Spleen (tissue), 11 donors: ENCODE measurements around the gene GRIN2C. TPM values are rescaled to one million over a fixed set of nuclear protein-coding genes. Genes with fewer than 3 reads are reported as not detected.

ENCODE experiments used
- DNase-seq: peaks from one replicate; pipeline ENCODE4 v3.0.0-alpha.2; 2020
- H3K27ac ChIP-seq, 8 donors: fragments of 200-600 bp; sonication (generic) in 7 of 8; 1 replicate in 4 of 8; 2 replicates in 4 of 8; pipeline versions ENCODE4 v1.5.0 to v1.8.0; 2016 to 2021; ENCODE audit warnings: inconsistent platforms in 4 of 8, mild to moderate bottlenecking in 4 of 8, moderate library complexity in 1 of 8
- H3K27me3 ChIP-seq, 7 donors: fragments of 200-600 bp; sonication (generic) in 6 of 7; replicated peaks in 1 of 7; 1 replicate in 4 of 7; 2 replicates in 3 of 7; pipeline versions ENCODE4 v1.5.0 to v1.8.0; 2016 to 2021; ENCODE audit warnings: inconsistent platforms in 3 of 7, mild to moderate bottlenecking in 1 of 7
- H3K36me3 ChIP-seq, 6 donors: fragments of 200-600 bp; sonication (generic) in 5 of 6; 1 replicate in 4 of 6; 2 replicates in 2 of 6; pipeline versions ENCODE4 v1.5.0 to v1.8.0; 2016 to 2021; ENCODE audit warnings: inconsistent platforms in 2 of 6
- H3K4me1 ChIP-seq, 6 donors: fragments of 200-600 bp; sonication (generic) in 5 of 6; 1 replicate in 3 of 6; 2 replicates in 3 of 6; pipeline versions ENCODE4 v1.5.0 to v1.8.0; 2016 to 2021; ENCODE audit warnings: inconsistent platforms in 3 of 6
- H3K4me3 ChIP-seq, 8 donors: fragments of 200-600 bp; sonication (generic) in 7 of 8; 1 replicate in 4 of 8; 2 replicates in 4 of 8; pipeline versions ENCODE4 v1.5.0 to v1.8.0; 2016 to 2021; ENCODE audit warnings: inconsistent platforms in 4 of 8, mild to moderate bottlenecking in 4 of 8, moderate library complexity in 2 of 8
- H3K9me3 ChIP-seq, 8 donors: fragments of 200-600 bp; sonication (generic) in 7 of 8; 1 replicate in 4 of 8; 2 replicates in 4 of 8; pipeline versions ENCODE4 v1.5.0 to v1.8.0; 2016 to 2021; ENCODE audit warnings: inconsistent platforms in 4 of 8
- CTCF ChIP-seq, 11 experiments: fragments of 200-600 bp in 7 of 11; fragments of 450-650 bp in 4 of 11; sonication (generic) in 4 of 11; IDR thresholded peaks in 8 of 11; conservative IDR thresholded peaks in 3 of 11; 1 replicate in 7 of 11; 2 replicates in 4 of 11; pipeline versions ENCODE4 v1.4.0 to v1.8.0; 2016 to 2021; ENCODE audit warnings: antibody characterized with exemption in 11 of 11, inconsistent platforms in 4 of 11, mild to moderate bottlenecking in 1 of 11
- POLR2A ChIP-seq, 3 donors: fragments of 450-650 bp; IDR thresholded peaks; one replicate each; pipeline ENCODE4 v1.5.1; 2017; ENCODE audit warnings: antibody characterized with exemption in 3 of 3, mild to moderate bottlenecking in 1 of 3
- POLR2AphosphoS5 ChIP-seq, 3 donors: sonication (generic); formaldehyde crosslinking; IDR thresholded peaks; one replicate each; pipeline ENCODE4 v1.5.1; 2017; ENCODE audit warnings: antibody characterized with exemption in 3 of 3
- WGBS, 5 donors: extraction: QIAGEN DNeasy Blood & Tissue Kit in 3 of 5; methylation state at CpG; one replicate each; pipeline versions ENCODE4 v1.1.5 to v1.1.7; 2013 to 2018; 5-methylcytosine and 5-hydroxymethylcytosine counted together
- intact Hi-C: fragments of 100-400 bp; cut with DNase I; formaldehyde crosslinking; loops from one replicate; pipeline ENCODE4 v1.15.0; 2023; ENCODE audit warnings: low total_unique reads
- polyA plus RNA-seq, 3 donors: library from polyadenylated mRNA; stranded (reverse); fragments of 200-250 nt; gene quantifications; one replicate each; pipeline ENCODE4 v1.2.1, GENCODE V29; 2013
- total RNA-seq, 7 donors: library from RNA; depleted of rRNA in 3 of 7; stranded (reverse); fragments of >200 nt in 3 of 7; fragmentation: NEBNext Ultra II Directional in 4 of 7; extraction: Animal tissue kit (Norgen Biotek cat#: 25700) in 4 of 7; gene quantifications; one replicate each; pipeline versions ENCODE4 v1.1.0 to v1.2.1, GENCODE V29; 2016 to 2021
- donor health status: healthy with polysubstance abuse.
- donor health status: DM: no; HTN: no; CAD: no; lungs with moderate emphysema.
- donor health status: DM: no; HTN: no; CAD: no.
- donor health status: Bipolar disorder and iron deficiency.
- donor health status: healthy.
- donor health status: DM: no; HTN: no; CAD: no.
- donor health status: DM: yes; HTN: yes; CAD: no.

The GRIN2C gene
- total and polyA plus RNA-seq, 10 donors, result 0.02 to 1.5 (median 0.20) TPM; not detected in 4

GRCh38 chr17:74818291-74818938 is 41.3 kb downstream of the GRIN2C start:
- intact Hi-C loops, result no loop called here
- Histone ChIP-seq H3K9me3 (no peaks in the 10 kb centered on the region), H3K4me3 (no peak overlapping the region), H3K27ac (no peak overlapping the region), H3K4me1 (peaks cover 0 to 15% (median 0%) of the 10 kb centered on the region in 6 donors), H3K27me3 (no peaks in the 10 kb centered on the region), H3K36me3 (peaks cover 0 to 90% (median 22%) of the 10 kb centered on the region in 6 donors)
- no peak for TF ChIP-seq POLR2A (IDR thresholded peaks at IDR 0.05)
- no peak for TF ChIP-seq POLR2AphosphoS5 (IDR thresholded peaks at IDR 0.05)
- TF ChIP-seq CTCF (IDR thresholded peaks at IDR 0.05 in 8 of 11, conservative IDR thresholded peaks at IDR 0.05 in 3 of 11), result no peak
- DNase-seq, result no peak
- 95 to 96% (median 96%) methylated on average over 16 of the region's 16 CpGs for WGBS, 5 donors

DNA sequence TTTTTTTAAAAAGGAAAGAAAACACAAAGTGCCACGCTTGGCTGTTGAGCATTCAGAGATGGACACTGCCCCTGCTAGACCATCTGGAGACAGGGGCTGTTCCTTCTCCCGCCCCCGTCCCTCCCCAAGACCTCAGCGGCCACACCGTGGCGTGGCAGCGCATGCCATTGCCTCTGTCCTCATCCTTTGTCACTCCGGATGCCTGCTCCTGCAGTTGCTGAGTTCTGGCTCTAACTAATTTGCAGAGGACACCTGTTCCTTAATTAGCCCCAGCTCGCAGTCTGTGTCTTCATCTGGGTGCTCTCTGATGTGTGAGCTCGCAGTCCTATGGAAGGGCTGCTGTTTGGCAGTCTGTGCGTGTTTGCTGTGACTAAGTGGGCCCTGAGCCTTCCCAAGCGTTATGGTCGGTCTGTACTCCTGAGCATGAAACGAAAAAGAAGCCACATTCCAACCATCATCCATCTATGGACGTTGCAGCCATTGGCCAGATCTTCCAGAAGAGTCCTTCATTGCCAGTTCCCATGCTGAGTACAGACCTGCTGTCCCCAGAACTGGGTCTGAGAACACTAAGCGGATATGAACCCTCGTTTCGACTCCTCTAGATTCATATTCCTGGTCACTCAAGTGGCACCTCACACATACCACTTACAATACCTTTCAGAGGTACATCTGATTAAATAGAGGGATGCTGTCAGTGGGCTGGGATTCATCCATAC is 42.6 kb downstream of the GRIN2C start:
- Histone ChIP-seq H3K36me3 (peaks cover 0 to 86% (median 16%) of the 10 kb centered on the region in 6 donors), H3K27ac (no peak overlapping the region), H3K27me3 (no peaks in the 10 kb centered on the region), H3K9me3 (no peaks in the 10 kb centered on the region), H3K4me1 (peaks cover 0 to 29% (median 6%) of the 10 kb centered on the region in 6 donors), H3K4me3 (no peak overlapping the region)
- DNase-seq, result no peak
- intact Hi-C loops, result no loop called here
- 89 to 97% (median 96%) methylated on average over 13 to 18 of the region's 18 CpGs for WGBS, 5 donors
- no peak for TF ChIP-seq CTCF (IDR thresholded peaks at IDR 0.05 in 8 of 11, conservative IDR thresholded peaks at IDR 0.05 in 3 of 11)
- no peak for TF ChIP-seq POLR2AphosphoS5 (IDR thresholded peaks at IDR 0.05)
- TF ChIP-seq POLR2A (IDR thresholded peaks at IDR 0.05), result no peak

DNA sequence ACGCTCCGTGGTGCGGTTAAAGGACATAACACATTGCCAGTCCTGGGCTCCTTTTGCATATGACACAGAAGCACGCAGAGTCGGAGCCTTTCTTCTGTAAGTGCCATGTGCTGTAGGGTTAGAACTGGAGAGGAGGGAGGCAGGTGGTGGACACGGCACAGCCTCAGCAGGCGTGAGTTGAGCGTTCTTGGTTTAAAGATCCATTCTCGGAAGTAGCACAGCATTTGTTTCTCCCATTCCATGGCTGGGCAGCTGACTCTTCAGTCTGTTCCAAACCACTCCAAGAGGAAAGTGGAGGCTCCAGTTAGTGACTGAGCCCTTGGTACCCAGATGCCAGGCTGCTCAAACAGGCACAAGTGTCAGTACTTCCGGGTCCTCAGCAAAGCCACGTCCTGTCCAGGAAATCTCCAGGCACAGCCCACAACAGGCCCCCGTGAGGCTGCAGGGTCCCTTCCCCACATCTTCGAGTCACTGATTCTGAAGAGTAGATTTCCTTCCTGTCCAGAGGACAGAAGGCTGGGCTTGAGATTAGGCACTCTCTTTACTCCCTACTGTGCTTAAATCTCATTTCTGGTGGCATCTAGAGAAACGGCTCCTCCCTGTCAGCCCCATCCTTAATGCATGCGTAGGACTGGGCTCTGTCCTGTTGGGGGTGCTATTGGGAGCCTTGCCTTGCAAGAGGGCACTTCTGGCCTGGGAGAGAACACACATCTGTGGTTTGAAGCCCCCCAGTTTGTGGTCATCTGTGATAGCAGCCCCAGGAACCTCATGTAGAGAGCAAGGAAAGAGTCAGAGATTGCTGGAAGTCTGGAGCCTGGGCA is 43.9 kb downstream of the GRIN2C start:
- TF ChIP-seq CTCF (IDR thresholded peaks at IDR 0.05 in 8 of 11, conservative IDR thresholded peaks at IDR 0.05 in 3 of 11) (no peak), POLR2A (IDR thresholded peaks at IDR 0.05) (no peak), POLR2AphosphoS5 (IDR thresholded peaks at IDR 0.05) (no peak)
- no peak overlapping the region for H3K27ac ChIP-seq
- H3K9me3 ChIP-seq, result no peaks in the 10 kb centered on the region
- peaks cover 0 to 77% (median 12%) of the 10 kb centered on the region in 6 donors for H3K36me3 ChIP-seq
- intact Hi-C loops, result no loop called here
- no peaks in the 10 kb centered on the region for H3K27me3 ChIP-seq
- WGBS, 5 donors, result 60 to 72% (median 68%) methylated on average over 13 to 15 of the region's 15 CpGs
- DNase-seq, result no peak
- H3K4me1 ChIP-seq, result peaks cover 0 to 41% (median 11%) of the 10 kb centered on the region in 6 donors
- no peak overlapping the region for H3K4me3 ChIP-seq
